MM.1S (cell line): ENCODE data around the gene HJURP.

Experiments used
- DNase-seq: peaks from one replicate; pipeline ENCODE4 v3.0.0-alpha.2; 2015
- H2AFZ ChIP-seq: fragments of 300-600 bp; sonication (generic); 2 replicates; pipeline ENCODE4 v1.6.0; 2016; ENCODE audit warnings: antibody characterized with exemption, low read length
- H3F3A ChIP-seq: fragments of 300-600 bp; sonication (generic); 2 replicates; pipeline ENCODE4 v1.6.1; 2016; ENCODE audit warnings: mild to moderate bottlenecking, antibody characterized with exemption, low read length, moderate library complexity, mixed read lengths; ENCODE audit not compliant: insufficient read depth
- H3K27ac ChIP-seq: fragments of 300-600 bp; sonication (generic); 2 replicates; pipeline ENCODE4 v1.5.1; 2016; ENCODE audit warnings: mild to moderate bottlenecking, low read length
- H3K27me3 ChIP-seq: fragments of 300-600 bp; sonication (generic); replicated peaks from 2 replicates; pipeline ENCODE4 v1.6.0; 2016; ENCODE audit warnings: low read length; ENCODE audit not compliant: insufficient read depth
- H3K36me3 ChIP-seq: fragments of 300-600 bp; sonication (generic); replicated peaks from 2 replicates; pipeline ENCODE4 v1.6.1; 2016; ENCODE audit warnings: mild to moderate bottlenecking, low read length, mixed read lengths; ENCODE audit not compliant: insufficient read depth
- H3K4me1 ChIP-seq: fragments of 300-600 bp; sonication (generic); 2 replicates; pipeline ENCODE4 v1.6.1; 2016; ENCODE audit warnings: low read length, mixed read lengths
- H3K4me2 ChIP-seq: fragments of 300-600 bp; sonication (generic); 2 replicates; pipeline ENCODE4 v1.6.0; 2016; ENCODE audit warnings: low read depth, low read length
- H3K4me3 ChIP-seq: fragments of 300-600 bp; sonication (generic); 2 replicates; pipeline ENCODE4 v1.5.1; 2016; ENCODE audit warnings: low read length, mixed read lengths
- H3K79me2 ChIP-seq: fragments of 300-600 bp; sonication (generic); 2 replicates; pipeline ENCODE4 v1.6.1; 2016; ENCODE audit warnings: mixed run types, low read length, mixed read lengths
- H3K9ac ChIP-seq: fragments of 300-600 bp; sonication (generic); 2 replicates; pipeline ENCODE4 v1.6.1; 2016; ENCODE audit warnings: low read length, mixed read lengths
- H3K9me2 ChIP-seq: fragments of 300-600 bp; sonication (generic); replicated peaks from 2 replicates; pipeline ENCODE4 v1.6.1; 2016; ENCODE audit warnings: mild to moderate bottlenecking, low read length, mixed read lengths; ENCODE audit not compliant: insufficient read depth
- H3K9me3 ChIP-seq: fragments of 300-600 bp; sonication (generic); replicated peaks from 2 replicates; pipeline ENCODE4 v1.6.1; 2016; ENCODE audit warnings: mild to moderate bottlenecking, low read length, mixed read lengths; ENCODE audit not compliant: insufficient read depth
- H4K20me1 ChIP-seq: fragments of 300-600 bp; sonication (generic); 2 replicates; pipeline ENCODE4 v1.6.1; 2016; ENCODE audit warnings: mild to moderate bottlenecking, low read length, moderate library complexity, mixed read lengths; ENCODE audit not compliant: insufficient read depth
- CTCF ChIP-seq: fragments of 300-600 bp; sonication (generic); IDR thresholded peaks from 2 replicates; pipeline ENCODE4 v1.5.1; 2016; ENCODE audit warnings: antibody characterized with exemption, low read length, mixed read lengths
- EZH2 ChIP-seq: fragments of 300-600 bp; sonication (generic); optimal IDR thresholded peaks from 2 replicates; pipeline ENCODE3; 2017; ENCODE audit warnings: low read depth, mild to moderate bottlenecking, antibody characterized with exemption, low read length, mixed read lengths
- EZH2phosphoT487 ChIP-seq: fragments of 300-600 bp; sonication (generic); IDR thresholded peaks from 2 replicates; pipeline ENCODE4 v1.6.1; 2018; ENCODE audit warnings: antibody characterized with exemption, low read length

The HJURP gene

GRCh38 chr2:233846387-233847247 is 7.7 kb downstream of the HJURP start:
- H3K4me1 ChIP-seq, result no peaks in the 10 kb centered on the region
- no peak overlapping the region for H3K27ac ChIP-seq
- H3F3A ChIP-seq, result 0 out of 2 replicates have a peak, but pooled peaks cover 4% of the 10 kb centered on the region
- no peak overlapping the region for H3K9ac ChIP-seq
- no peak for DNase-seq
- H3K4me2 ChIP-seq, result no peak overlapping the region
- H3K27me3 ChIP-seq, result no peaks in the 10 kb centered on the region
- H3K9me3 ChIP-seq, result no peaks in the 10 kb centered on the region
- H3K4me3 ChIP-seq, result no peak overlapping the region
- no peak for TF ChIP-seq CTCF
- no peak for TF ChIP-seq EZH2
- no peak for TF ChIP-seq EZH2phosphoT487
- H4K20me1 ChIP-seq, result no peaks in the 10 kb centered on the region
- no peaks in the 10 kb centered on the region for H3K9me2 ChIP-seq
- peaks cover 89% of the 10 kb centered on the region for H3K79me2 ChIP-seq
- no peak overlapping the region for H2AFZ ChIP-seq
- H3K36me3 ChIP-seq, result peaks cover 22% of the 10 kb centered on the region; the same call in 1 of the 2 replicates

- H3K27me3 ChIP-seq, result no peaks in the 10 kb centered on the region
- DNase-seq, result no peak
- H3K4me3 ChIP-seq, result no peak overlapping the region
- H3K4me2 ChIP-seq, result no peak overlapping the region
- peaks cover 91% of the 10 kb centered on the region for H3K79me2 ChIP-seq
- no peaks in the 10 kb centered on the region for H3K9me2 ChIP-seq
- no peaks in the 10 kb centered on the region for H3K9me3 ChIP-seq
- H2AFZ ChIP-seq, result no peak overlapping the region
- H4K20me1 ChIP-seq, result no peaks in the 10 kb centered on the region
- no peak overlapping the region for H3K9ac ChIP-seq
- 0 out of 2 replicates have a peak, but pooled peaks cover 4% of the 10 kb centered on the region for H3F3A ChIP-seq
- no peak for TF ChIP-seq EZH2
- TF ChIP-seq EZH2phosphoT487, result no peak
- no peak for TF ChIP-seq CTCF
- peaks cover 33% of the 10 kb centered on the region; the same call in 1 of the 2 replicates for H3K36me3 ChIP-seq
- H3K27ac ChIP-seq, result no peak overlapping the region
- H3K4me1 ChIP-seq, result no peaks in the 10 kb centered on the region
These were observed 8.9 kb downstream of the HJURP start for GRCh38 chr2:233845301-233846060.

GRCh38 chr2:233844836-233845235 is 9.5 kb downstream of the HJURP start:
- no peak for DNase-seq
- peaks cover 36% of the 10 kb centered on the region; the same call in 1 of the 2 replicates for H3K36me3 ChIP-seq
- H3K9ac ChIP-seq, result no peak overlapping the region
- H3K9me2 ChIP-seq, result no peaks in the 10 kb centered on the region
- TF ChIP-seq CTCF (no peak), EZH2phosphoT487 (no peak), EZH2 (no peak)
- H3F3A ChIP-seq, result 0 out of 2 replicates have a peak, but pooled peaks cover 4% of the 10 kb centered on the region
- H3K4me3 ChIP-seq, result no peak overlapping the region
- no peak overlapping the region for H3K27ac ChIP-seq
- no peaks in the 10 kb centered on the region for H3K9me3 ChIP-seq
- no peak overlapping the region for H2AFZ ChIP-seq
- H3K4me1 ChIP-seq, result no peaks in the 10 kb centered on the region
- no peaks in the 10 kb centered on the region for H4K20me1 ChIP-seq
- no peak overlapping the region for H3K4me2 ChIP-seq
- no peaks in the 10 kb centered on the region for H3K27me3 ChIP-seq
- H3K79me2 ChIP-seq, result peaks cover 91% of the 10 kb centered on the region
